ENCODE results near the gene FARP1.

Gene FARP1

GRCh38 chr13:98203646-98204326 is 60.9 kb downstream of the FARP1 start:
- DNase-seq, result no peak

- DNase-seq, result no peak
Measured at GRCh38 chr13:98204546-98204945, 61.7 kb downstream of the FARP1 start.

- DNase-seq, result no peak
Measured at GRCh38 chr13:98206946-98207345, 64.1 kb downstream of the FARP1 start.

GRCh38 chr13:98207416-98207815 is 64.5 kb downstream of the FARP1 start:
- no peak for DNase-seq

GRCh38 chr13:98208606-98209005 is 65.7 kb downstream of the FARP1 start:
- DNase-seq, result no peak

- DNase-seq, result no peak
Measured at GRCh38 chr13:98212763-98213162, 69.9 kb downstream of the FARP1 start.

- no peak for DNase-seq
Measured at GRCh38 chr13:98213354-98213753, 70.5 kb downstream of the FARP1 start.

- DNase-seq, result no peak
Measured at GRCh38 chr13:98214008-98214643, 71.2 kb downstream of the FARP1 start.

GRCh38 chr13:98214707-98215106 is 71.8 kb downstream of the FARP1 start:
- DNase-seq, result no peak

- DNase-seq, result no peak
Measured at GRCh38 chr13:98215508-98215907, 72.6 kb downstream of the FARP1 start.

GRCh38 chr13:98216135-98216565 is 73.3 kb downstream of the FARP1 start:
- no peak for DNase-seq

- DNase-seq, result peak; percentile 27
Measured at GRCh38 chr13:98216711-98217285, 73.9 kb downstream of the FARP1 start.

GRCh38 chr13:98217597-98217996 is 74.7 kb downstream of the FARP1 start:
- DNase-seq, result no peak

GRCh38 chr13:98219685-98220084 is 76.8 kb downstream of the FARP1 start:
- no peak for DNase-seq

- DNase-seq, result no peak
Measured at GRCh38 chr13:98220271-98220791, 77.4 kb downstream of the FARP1 start.

GRCh38 chr13:98221234-98221633 is 78.3 kb downstream of the FARP1 start:
- DNase-seq, result no peak

GRCh38 chr13:98222081-98222554 is 79.2 kb downstream of the FARP1 start:
- DNase-seq, result no peak

- no peak for DNase-seq
Measured at GRCh38 chr13:98222816-98223215, 79.9 kb downstream of the FARP1 start.

- DNase-seq, result no peak
Measured at GRCh38 chr13:98223741-98224140, 80.8 kb downstream of the FARP1 start.

- DNase-seq, result no peak
Measured at GRCh38 chr13:98224557-98224956, 81.7 kb downstream of the FARP1 start.

- DNase-seq, result no peak
Measured at GRCh38 chr13:98225036-98225940, 82.4 kb downstream of the FARP1 start.

GRCh38 chr13:98226496-98226895 is 83.6 kb downstream of the FARP1 start:
- DNase-seq, result no peak

Data from NCI-H1694 (cell line).